Suprapubic skin (tissue), 4 donors: Measurements from ENCODE around the gene COX7B2. TPM values are rescaled to one million over a fixed set of nuclear protein-coding genes. Genes with fewer than 3 reads are reported as not detected.

Experiments used
- DNase-seq, 2 donors: peaks; one replicate each; pipeline ENCODE4 v3.0.0-alpha.2; 2019; ENCODE audit warnings: low spot score in 2 of 2
- H3K27ac ChIP-seq: fragments of 200-600 bp; sonication (generic); one replicate; pipeline ENCODE4 v1.5.1; 2019
- H3K27me3 ChIP-seq: fragments of 200-600 bp; sonication (generic); one replicate; pipeline ENCODE4 v1.5.1; 2019
- H3K36me3 ChIP-seq: fragments of 200-600 bp; sonication (generic); one replicate; pipeline ENCODE4 v1.5.1; 2019
- H3K4me1 ChIP-seq: fragments of 200-600 bp; sonication (generic); one replicate; pipeline ENCODE4 v1.5.1; 2019
- H3K4me3 ChIP-seq: fragments of 200-600 bp; sonication (generic); one replicate; pipeline ENCODE4 v1.5.1; 2019; ENCODE audit warnings: mild to moderate bottlenecking
- H3K9me3 ChIP-seq: fragments of 200-600 bp; sonication (generic); one replicate; pipeline ENCODE4 v1.5.1; 2019
- EP300 ChIP-seq: sonication (generic); formaldehyde crosslinking; IDR thresholded peaks from one replicate; pipeline ENCODE4 v1.6.1; 2017; ENCODE audit warnings: antibody characterized with exemption
- POLR2A ChIP-seq, 2 donors: fragments of 450-650 bp; IDR thresholded peaks; one replicate each; pipeline ENCODE4 v1.6.1; 2017; ENCODE audit warnings: antibody characterized with exemption in 2 of 2, mild to moderate bottlenecking in 2 of 2, moderate library complexity in 2 of 2
- POLR2AphosphoS5 ChIP-seq, 3 donors: sonication (generic); formaldehyde crosslinking; IDR thresholded peaks; one replicate each; pipeline ENCODE4 v1.6.1; 2017; ENCODE audit warnings: antibody characterized with exemption in 3 of 3
- WGBS: methylation state at CpG from one replicate; pipeline ENCODE4 v1.1.5; 2018; 5-methylcytosine and 5-hydroxymethylcytosine counted together
- total RNA-seq, 4 donors: library from RNA; depleted of rRNA; stranded (reverse); fragments of >200 nt; gene quantifications; one replicate each; pipeline ENCODE4 v1.1.0, GENCODE V29; 2016
- TF ChIP-seq, protein P1 (sequence below), 2 donors: fragments of 200-600 bp in 1 of 2; fragments of 450-650 bp in 1 of 2; sonication (generic) in 1 of 2; IDR thresholded peaks; one replicate each; pipeline ENCODE4 v1.5.1; 2016 to 2019; ENCODE audit warnings: antibody characterized with exemption in 2 of 2, mild to moderate bottlenecking in 1 of 2, moderate library complexity in 1 of 2

The COX7B2 gene, protein sequence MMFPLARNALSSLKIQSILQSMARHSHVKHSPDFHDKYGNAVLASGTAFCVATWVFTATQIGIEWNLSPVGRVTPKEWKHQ
- total RNA-seq, result not detected

DNA sequence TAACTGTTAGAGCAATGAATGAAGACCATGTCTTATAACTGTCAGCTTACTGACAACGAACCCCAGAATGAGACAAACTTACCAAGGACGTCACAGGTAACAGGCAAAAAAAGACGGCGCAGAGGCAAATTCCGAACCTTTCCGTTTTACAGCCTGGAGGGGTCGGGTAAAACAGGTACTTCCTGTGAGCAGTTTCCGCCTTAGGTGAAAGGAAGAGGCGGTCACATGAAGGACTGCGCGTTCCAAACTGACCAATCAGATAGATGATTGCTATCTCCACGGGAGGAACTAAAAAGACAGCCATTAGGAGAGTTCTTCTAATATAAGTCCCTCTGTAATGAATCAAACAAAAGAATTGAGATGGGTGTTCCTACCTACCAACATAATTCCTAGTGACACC lies at the start of gene COX7B2:
TSS of gene COX7B2 (minus strand) at position 168 of the 400 bp plus-strand sequence. CDS start 174,053 bp downstream, outside the sequence.
- H3K4me1 ChIP-seq, result no peaks in the 10 kb centered on the region
- H3K27ac ChIP-seq, result no peak within 1 kb of the TSS
- no peak for DNase-seq
- WGBS, result 90% methylated on average over 12 of the region's 12 CpGs
- H3K4me3 ChIP-seq, result no peak within 1 kb of the TSS
- no peaks in the 10 kb centered on the region for H3K27me3 ChIP-seq
- no peaks in the 10 kb centered on the region for H3K36me3 ChIP-seq
- H3K9me3 ChIP-seq, result no peaks in the 10 kb centered on the region
- TF ChIP-seq EP300 (no peak), POLR2AphosphoS5 (IDR thresholded peaks at IDR 0.05) (no peak), POLR2A (IDR thresholded peaks at IDR 0.05) (no peak)
- TF ChIP-seq, protein P1, sequence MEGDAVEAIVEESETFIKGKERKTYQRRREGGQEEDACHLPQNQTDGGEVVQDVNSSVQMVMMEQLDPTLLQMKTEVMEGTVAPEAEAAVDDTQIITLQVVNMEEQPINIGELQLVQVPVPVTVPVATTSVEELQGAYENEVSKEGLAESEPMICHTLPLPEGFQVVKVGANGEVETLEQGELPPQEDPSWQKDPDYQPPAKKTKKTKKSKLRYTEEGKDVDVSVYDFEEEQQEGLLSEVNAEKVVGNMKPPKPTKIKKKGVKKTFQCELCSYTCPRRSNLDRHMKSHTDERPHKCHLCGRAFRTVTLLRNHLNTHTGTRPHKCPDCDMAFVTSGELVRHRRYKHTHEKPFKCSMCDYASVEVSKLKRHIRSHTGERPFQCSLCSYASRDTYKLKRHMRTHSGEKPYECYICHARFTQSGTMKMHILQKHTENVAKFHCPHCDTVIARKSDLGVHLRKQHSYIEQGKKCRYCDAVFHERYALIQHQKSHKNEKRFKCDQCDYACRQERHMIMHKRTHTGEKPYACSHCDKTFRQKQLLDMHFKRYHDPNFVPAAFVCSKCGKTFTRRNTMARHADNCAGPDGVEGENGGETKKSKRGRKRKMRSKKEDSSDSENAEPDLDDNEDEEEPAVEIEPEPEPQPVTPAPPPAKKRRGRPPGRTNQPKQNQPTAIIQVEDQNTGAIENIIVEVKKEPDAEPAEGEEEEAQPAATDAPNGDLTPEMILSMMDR (IDR thresholded peaks at IDR 0.05), result no peak

DNA sequence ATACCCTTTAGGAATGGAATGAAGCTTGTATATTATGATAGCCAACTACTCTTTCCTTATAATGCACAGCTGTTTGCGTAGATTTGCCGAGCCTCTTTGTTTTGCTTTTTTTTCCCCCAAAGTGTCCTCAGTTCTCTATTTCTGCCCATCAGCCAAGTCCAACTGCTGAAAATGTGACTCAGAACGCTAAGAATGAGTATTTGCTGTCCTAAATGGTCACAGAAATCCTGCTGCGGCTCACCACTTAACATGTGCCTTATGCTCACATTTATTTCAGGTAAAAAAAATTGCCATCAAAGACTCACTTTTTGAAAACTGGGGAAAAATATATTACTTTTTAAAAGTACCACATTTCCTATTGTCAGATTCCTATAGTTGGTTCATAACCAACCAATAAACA lies 47.4 kb upstream of the COX7B2 start:
- DNase-seq, result no peak
- Histone ChIP-seq H3K27ac (no peak overlapping the region), H3K9me3 (no peaks in the 10 kb centered on the region), H3K4me3 (no peak overlapping the region), H3K4me1 (no peaks in the 10 kb centered on the region), H3K27me3 (no peaks in the 10 kb centered on the region), H3K36me3 (no peaks in the 10 kb centered on the region)
- WGBS, result 74% methylated on average over 4 of the region's 4 CpGs
- TF ChIP-seq EP300, result no peak
- no peak for TF ChIP-seq POLR2AphosphoS5 (IDR thresholded peaks at IDR 0.05)
- TF ChIP-seq, protein P1 (IDR thresholded peaks at IDR 0.05), result no peak

DNA sequence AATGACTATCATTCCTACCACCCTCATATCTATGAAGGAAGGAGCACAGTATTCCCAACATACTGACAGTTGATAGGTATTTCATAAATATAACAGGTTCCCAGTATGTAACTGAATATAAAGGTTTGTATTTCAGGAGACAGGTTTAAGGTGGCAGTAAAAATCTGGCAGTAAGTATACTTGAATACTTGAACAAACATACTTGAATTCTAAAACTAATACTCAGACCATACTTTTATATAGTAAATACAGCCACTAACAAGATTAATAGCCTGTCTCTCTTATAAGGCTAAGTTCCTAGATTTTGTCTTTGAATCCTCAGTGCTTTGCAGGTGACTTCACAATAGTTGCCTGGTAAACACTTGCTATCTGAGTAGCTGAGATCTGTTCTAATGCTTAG lies 46.6 kb upstream of the COX7B2 start:
- H3K4me1 ChIP-seq, result no peaks in the 10 kb centered on the region
- no peaks in the 10 kb centered on the region for H3K36me3 ChIP-seq
- TF ChIP-seq, protein P1 (IDR thresholded peaks at IDR 0.05), result no peak
- TF ChIP-seq EP300 (no peak), POLR2A (IDR thresholded peaks at IDR 0.05) (no peak), POLR2AphosphoS5 (IDR thresholded peaks at IDR 0.05) (no peak)
- H3K27me3 ChIP-seq, result no peaks in the 10 kb centered on the region
- no peak overlapping the region for H3K27ac ChIP-seq
- no peak overlapping the region for H3K4me3 ChIP-seq
- no peaks in the 10 kb centered on the region for H3K9me3 ChIP-seq
- DNase-seq, result no peak

DNA sequence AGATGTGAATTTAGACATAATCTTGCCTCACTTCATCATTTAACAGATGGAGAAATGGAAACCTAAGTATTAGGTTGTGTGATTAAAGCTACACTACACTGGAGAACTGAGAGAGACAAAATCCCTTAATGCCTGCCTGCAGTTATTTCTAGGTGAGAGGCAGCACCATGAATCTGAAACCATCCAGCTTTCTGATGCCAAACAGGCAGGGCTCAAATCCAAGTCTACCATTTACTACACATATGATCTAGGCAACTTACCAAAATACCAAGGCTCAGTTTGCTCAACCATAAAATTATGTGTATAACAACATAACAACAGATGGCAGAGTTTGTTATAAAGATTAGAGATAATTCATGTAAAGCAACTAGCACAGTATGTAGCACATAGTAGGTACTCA lies 45.6 kb upstream of the COX7B2 start:
- TF ChIP-seq, protein P1 (IDR thresholded peaks at IDR 0.05), result no peak
- TF ChIP-seq POLR2A (IDR thresholded peaks at IDR 0.05), result no peak
- TF ChIP-seq EP300, result no peak
- TF ChIP-seq POLR2AphosphoS5 (IDR thresholded peaks at IDR 0.05), result no peak
- DNase-seq, result no peak
- no peaks in the 10 kb centered on the region for H3K9me3 ChIP-seq
- no peaks in the 10 kb centered on the region for H3K4me1 ChIP-seq
- H3K27me3 ChIP-seq, result no peaks in the 10 kb centered on the region
- H3K27ac ChIP-seq, result no peak overlapping the region
- H3K4me3 ChIP-seq, result no peak overlapping the region
- H3K36me3 ChIP-seq, result no peaks in the 10 kb centered on the region

DNA sequence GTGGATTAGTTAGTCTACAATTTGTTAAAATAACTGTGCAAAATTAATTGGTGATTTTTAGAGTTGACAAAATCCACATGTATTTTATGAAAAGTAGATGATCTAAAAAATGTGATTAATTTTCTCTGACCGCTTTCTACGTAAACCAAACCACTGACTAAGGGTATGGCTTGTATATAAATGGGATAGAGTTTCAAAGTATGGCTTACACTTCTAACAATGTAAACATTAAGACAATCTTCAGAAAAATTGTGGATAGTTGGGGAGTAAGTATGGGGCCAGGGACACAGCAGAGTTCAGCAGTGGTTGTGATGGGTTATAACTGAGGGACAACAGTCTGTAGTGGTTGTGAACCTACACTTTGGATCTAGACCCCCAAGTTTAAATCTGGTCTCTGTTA lies 44.5 kb upstream of the COX7B2 start:
- no peak for TF ChIP-seq EP300
- TF ChIP-seq POLR2A (IDR thresholded peaks at IDR 0.05), result no peak
- TF ChIP-seq, protein P1 (IDR thresholded peaks at IDR 0.05), result no peak
- no peak for TF ChIP-seq POLR2AphosphoS5 (IDR thresholded peaks at IDR 0.05)
- no peak overlapping the region for H3K4me3 ChIP-seq
- no peaks in the 10 kb centered on the region for H3K36me3 ChIP-seq
- H3K27me3 ChIP-seq, result no peaks in the 10 kb centered on the region
- DNase-seq, result no peak
- H3K27ac ChIP-seq, result no peak overlapping the region
- H3K4me1 ChIP-seq, result no peaks in the 10 kb centered on the region
- WGBS, result 91% methylated on average over 2 of the region's 2 CpGs
- no peaks in the 10 kb centered on the region for H3K9me3 ChIP-seq
